ENCODE results near the gene CCDC170.

Gene CCDC170

GRCh38 chr6:151656392-151656791, 162.6 kb downstream of the CCDC170 start:
- no peak for DNase-seq (ENCODE audit: low read depth)

- DNase-seq (ENCODE audit: low read depth), result no peak
These were observed 164.3 kb downstream of the CCDC170 start for GRCh38 chr6:151658091-151658490.

DNA sequence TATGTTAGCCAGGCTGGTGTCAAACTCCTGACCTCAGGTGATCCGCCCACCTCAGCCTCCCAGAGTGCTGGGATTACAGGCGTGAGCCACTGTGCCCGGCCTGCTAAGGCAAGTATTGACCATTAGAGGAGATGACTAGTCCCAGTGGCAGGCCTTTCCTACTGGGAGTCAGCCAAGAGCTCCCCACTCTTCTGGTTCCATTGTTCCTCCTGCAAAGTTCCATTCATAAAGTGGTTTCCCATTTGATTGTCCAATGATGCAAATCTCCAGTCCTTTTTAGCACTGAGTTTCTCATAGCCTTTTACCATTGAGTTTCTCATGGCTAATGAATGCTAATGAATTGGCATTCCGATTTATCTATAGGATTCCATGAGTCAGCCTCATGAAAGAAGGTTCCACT, 165.4 kb downstream of the CCDC170 start:
- no peak for DNase-seq (ENCODE audit: low read depth)

DNA sequence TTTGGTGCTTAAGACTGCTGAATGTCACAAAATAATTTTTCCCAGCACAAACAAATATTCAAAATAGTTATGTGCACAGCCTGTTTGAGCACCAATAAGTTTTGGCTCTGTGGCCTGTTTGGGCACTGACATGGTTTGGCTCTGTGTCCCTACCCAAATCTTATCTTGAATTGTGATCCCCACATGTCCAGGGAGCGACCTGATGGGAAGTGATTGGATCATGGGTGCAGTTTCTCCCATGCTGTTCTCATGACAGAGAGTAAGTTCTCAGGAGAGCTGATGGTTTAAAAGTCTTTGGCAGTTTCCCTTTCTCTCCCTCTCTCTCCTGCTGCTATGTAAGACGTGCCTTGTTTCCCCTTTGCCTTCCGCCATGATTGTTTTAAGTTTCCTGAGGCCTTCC, 167.7 kb downstream of the CCDC170 start:
- no peak for DNase-seq (ENCODE audit: low read depth)

GRCh38 chr6:151661928-151662327, 168.1 kb downstream of the CCDC170 start:
- DNase-seq (ENCODE audit: low read depth), result no peak

DNA sequence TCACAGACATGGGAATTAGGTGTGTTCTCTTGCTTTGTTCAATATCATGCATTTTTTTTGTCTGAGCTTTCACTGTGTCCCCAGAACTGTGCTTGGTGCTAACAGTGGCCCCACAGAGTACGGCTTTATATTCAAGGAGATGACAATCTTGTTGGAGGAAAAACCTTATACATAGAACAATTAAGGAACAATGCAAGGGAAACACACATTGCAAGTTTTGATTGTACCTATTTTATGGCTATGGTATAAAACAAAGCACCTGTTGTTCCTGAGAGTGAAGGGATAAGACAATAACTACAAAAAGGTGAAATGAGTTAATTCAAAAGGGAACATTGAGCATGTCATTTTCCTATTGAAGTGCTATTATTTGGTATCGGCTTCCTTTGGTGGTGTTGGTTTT, 169.7 kb downstream of the CCDC170 start:
- no peak for DNase-seq (ENCODE audit: low read depth)

DNA sequence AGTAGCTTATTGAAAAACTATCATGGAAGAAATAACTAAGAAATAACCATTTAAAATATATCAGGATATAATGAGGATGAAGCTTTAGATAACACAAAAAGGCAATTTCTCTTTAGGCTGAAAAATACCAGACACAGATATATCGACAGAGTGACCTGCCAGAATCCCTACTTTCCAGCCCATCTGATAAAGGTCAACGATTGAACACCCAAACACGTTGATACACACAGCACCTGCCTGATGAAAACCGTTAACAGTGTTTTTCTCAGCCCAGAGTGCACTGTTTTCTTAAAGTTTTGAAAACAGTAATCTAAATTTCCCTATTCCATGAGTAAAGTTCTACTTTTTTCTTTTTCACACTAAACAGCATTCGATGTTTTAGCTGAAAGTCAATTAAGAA, 170.6 kb downstream of the CCDC170 start:
- no peak for DNase-seq (ENCODE audit: low read depth)

- no peak for DNase-seq (ENCODE audit: low read depth)
These were observed 171.5 kb downstream of the CCDC170 start for GRCh38 chr6:151665329-151665728.

DNA sequence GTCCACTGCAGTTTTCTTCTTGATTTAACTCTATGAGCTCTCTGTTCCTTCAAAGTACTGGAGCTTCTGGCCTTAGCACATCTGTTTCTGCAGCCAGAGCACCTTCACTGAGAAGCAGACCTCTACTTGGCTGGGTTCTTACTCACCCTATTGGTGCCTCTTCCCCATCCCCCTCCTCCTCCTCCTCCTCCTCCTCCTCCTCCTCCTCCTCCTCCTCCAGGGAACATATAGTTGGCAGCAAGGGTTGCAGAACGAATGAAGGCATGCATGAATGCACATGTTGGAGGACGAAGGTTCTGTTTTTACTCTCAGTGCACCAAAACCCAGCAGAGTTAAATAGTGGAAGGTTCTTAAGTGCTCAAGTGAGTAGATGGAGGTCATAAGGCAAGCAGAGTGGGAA, 172.7 kb downstream of the CCDC170 start:
- no peak for DNase-seq (ENCODE audit: low read depth)

DNA sequence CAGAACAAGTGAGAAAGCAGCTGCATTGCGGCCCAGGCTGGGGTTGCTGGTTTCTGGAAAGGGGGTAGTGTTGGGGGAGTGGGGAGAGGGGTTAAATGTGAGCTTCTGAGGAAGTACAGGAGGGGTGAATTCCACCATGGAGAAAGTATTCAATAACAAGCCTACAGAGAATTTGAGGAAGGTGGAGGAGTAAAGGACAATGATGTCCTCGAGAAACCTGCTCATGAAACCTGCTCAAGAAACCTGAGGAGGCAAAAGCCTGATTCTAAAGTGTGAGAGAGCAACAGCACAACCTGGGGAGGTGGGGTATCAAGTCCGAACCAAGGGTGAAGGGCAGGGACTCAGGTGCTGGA, 175.4 kb downstream of the CCDC170 start:
- DNase-seq (ENCODE audit: low read depth), result no peak

DNA sequence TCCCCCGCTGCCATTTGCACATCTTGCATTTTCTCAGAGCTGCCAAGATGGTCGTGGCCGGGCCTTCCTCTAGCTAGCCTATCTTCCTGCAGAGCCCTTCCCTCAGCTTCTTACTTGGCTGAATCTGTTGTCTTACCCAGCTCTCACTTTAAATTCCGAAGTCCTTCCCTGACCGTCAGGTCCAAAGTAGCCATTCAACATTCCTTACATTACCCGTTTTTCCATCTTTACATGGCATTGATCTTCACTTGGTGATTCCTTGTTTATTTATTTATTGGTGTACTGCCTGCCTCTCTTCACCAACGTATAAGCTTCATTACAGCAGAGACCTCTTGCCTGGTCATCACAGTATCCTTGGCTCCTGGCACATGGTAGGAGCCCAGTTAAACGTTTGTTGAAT, 176.3 kb downstream of the CCDC170 start:
- DNase-seq (ENCODE audit: low read depth), result no peak
